Vagina (tissue), 2 donors: ENCODE results near the gene PIK3CB. TPM values are rescaled to one million over a fixed set of nuclear protein-coding genes. Genes with fewer than 3 reads are reported as not detected.

Experiments
- DNase-seq, 2 donors: peaks; one replicate each; pipeline ENCODE4 v3.0.0-alpha.2; 2017; ENCODE audit errors: extremely low spot score in 2 of 2
- H3K27ac ChIP-seq: fragments of 200-600 bp; sonication (generic); one replicate; pipeline ENCODE4 v1.5.1; 2019
- H3K27me3 ChIP-seq: fragments of 200-600 bp; sonication (generic); one replicate; pipeline ENCODE4 v1.5.1; 2019
- H3K36me3 ChIP-seq, 2 donors: fragments of 200-600 bp; sonication (generic); one replicate each; pipeline ENCODE4 v1.5.1; 2017 to 2019
- H3K4me1 ChIP-seq: fragments of 200-600 bp; sonication (generic); one replicate; pipeline ENCODE4 v1.5.1; 2019
- H3K4me3 ChIP-seq, 2 donors: fragments of 200-600 bp; sonication (generic); 1 replicate in 1 of 2; 2 replicates in 1 of 2; pipeline ENCODE4 v1.5.1; 2016 to 2019
- H3K9me3 ChIP-seq: fragments of 200-600 bp; sonication (generic); one replicate; pipeline ENCODE4 v1.5.1; 2019
- POLR2A ChIP-seq, 2 donors: fragments of 450-650 bp; IDR thresholded peaks; one replicate each; pipeline ENCODE4 v1.6.1; 2017; ENCODE audit warnings: antibody characterized with exemption in 2 of 2, mild to moderate bottlenecking in 2 of 2, moderate library complexity in 2 of 2
- POLR2AphosphoS5 ChIP-seq, 2 donors: sonication (generic); formaldehyde crosslinking; IDR thresholded peaks; one replicate each; pipeline ENCODE4 v1.9.0; 2017; ENCODE audit warnings: antibody characterized with exemption in 2 of 2, mild to moderate bottlenecking in 2 of 2, low read depth in 1 of 2; ENCODE audit not compliant: insufficient read depth in 1 of 2
- intact Hi-C: fragments of 100-400 bp; cut with DNase I; formaldehyde crosslinking; loops from one replicate; pipeline ENCODE4 v1.15.1; 2023
- total RNA-seq: library from RNA; depleted of rRNA; stranded (reverse); fragments of >200 nt; gene quantifications from one replicate; pipeline ENCODE4 v1.2.3, GENCODE V29; 2016
- TF ChIP-seq, protein P1 (sequence below), 3 experiments: fragments of 450-650 bp in 2 of 3; fragments of 200-600 bp in 1 of 3; sonication (generic) in 1 of 3; IDR thresholded peaks; one replicate each; pipeline ENCODE4 v1.5.1; 2017 to 2019; ENCODE audit warnings: antibody characterized with exemption in 3 of 3, mild to moderate bottlenecking in 2 of 3, moderate library complexity in 2 of 3

The PIK3CB gene
- total RNA-seq, 1 donor from 2014 or later = 31.9 TPM

DNA sequence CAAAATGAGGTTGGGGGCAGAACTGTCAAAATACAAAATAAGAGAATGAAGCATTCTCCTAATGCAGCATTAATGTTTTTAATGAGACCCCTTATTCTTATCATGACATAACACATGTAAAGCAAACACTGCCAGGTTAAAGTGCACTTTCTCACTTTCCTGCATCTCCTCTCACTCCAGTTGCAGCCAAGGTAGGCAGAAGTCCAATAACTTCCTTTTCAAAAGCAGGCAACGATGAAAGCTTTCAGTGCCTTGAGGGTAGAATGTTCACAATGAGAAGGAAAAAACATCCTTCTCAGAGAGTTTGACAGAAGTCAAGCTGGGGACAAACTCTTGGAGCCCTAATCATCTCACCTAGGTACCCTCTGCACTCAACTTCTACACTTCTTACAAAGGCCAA lies 166.6 kb downstream of the PIK3CB start:
- Histone ChIP-seq H3K27ac (no peak overlapping the region), H3K36me3 (peaks cover 0 to 18% of the 10 kb centered on the region in 2 donors), H3K4me3 (no peak overlapping the region), H3K4me1 (no peaks in the 10 kb centered on the region), H3K9me3 (no peaks in the 10 kb centered on the region), H3K27me3 (no peaks in the 10 kb centered on the region)
- intact Hi-C loops = no loop called here
- no peak for DNase-seq
- TF ChIP-seq POLR2A (IDR thresholded peaks at IDR 0.05) (no peak), POLR2AphosphoS5 (IDR thresholded peaks at IDR 0.05; ENCODE audit: insufficient read depth in 1 of 2, low read depth in 1 of 2) (no peak)
- TF ChIP-seq, protein P1, sequence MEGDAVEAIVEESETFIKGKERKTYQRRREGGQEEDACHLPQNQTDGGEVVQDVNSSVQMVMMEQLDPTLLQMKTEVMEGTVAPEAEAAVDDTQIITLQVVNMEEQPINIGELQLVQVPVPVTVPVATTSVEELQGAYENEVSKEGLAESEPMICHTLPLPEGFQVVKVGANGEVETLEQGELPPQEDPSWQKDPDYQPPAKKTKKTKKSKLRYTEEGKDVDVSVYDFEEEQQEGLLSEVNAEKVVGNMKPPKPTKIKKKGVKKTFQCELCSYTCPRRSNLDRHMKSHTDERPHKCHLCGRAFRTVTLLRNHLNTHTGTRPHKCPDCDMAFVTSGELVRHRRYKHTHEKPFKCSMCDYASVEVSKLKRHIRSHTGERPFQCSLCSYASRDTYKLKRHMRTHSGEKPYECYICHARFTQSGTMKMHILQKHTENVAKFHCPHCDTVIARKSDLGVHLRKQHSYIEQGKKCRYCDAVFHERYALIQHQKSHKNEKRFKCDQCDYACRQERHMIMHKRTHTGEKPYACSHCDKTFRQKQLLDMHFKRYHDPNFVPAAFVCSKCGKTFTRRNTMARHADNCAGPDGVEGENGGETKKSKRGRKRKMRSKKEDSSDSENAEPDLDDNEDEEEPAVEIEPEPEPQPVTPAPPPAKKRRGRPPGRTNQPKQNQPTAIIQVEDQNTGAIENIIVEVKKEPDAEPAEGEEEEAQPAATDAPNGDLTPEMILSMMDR (IDR thresholded peaks at IDR 0.05) = no peak

DNA sequence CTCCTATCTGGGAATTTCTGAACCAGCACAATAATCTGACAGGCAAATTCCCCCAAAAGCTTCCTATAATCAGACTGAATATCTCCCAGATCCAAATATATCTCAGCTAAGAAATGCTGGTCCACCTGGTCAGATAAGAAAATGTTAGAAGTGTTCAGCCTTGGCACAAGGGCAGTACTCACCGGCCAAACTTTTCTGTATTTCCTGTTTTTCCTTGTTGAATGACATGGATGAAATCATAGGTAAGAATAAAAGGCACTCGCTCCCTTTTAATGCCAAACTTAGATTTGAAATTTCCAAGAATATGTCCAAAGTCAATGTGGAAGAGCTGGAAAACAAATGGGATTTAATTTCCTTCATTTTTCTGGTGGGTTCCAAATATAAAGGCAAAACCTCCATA lies 177.2 kb downstream of the PIK3CB start:
- TF ChIP-seq POLR2A (IDR thresholded peaks at IDR 0.05) (no peak), POLR2AphosphoS5 (IDR thresholded peaks at IDR 0.05; ENCODE audit: insufficient read depth in 1 of 2, low read depth in 1 of 2) (no peak)
- no peak overlapping the region for H3K4me3 ChIP-seq
- no peak overlapping the region for H3K27ac ChIP-seq
- no peaks in the 10 kb centered on the region for H3K9me3 ChIP-seq
- H3K36me3 ChIP-seq = peaks cover 0 to 26% of the 10 kb centered on the region in 2 donors
- intact Hi-C loops = no loop called here
- H3K27me3 ChIP-seq = no peaks in the 10 kb centered on the region
- no peaks in the 10 kb centered on the region for H3K4me1 ChIP-seq
- DNase-seq = no peak

DNA sequence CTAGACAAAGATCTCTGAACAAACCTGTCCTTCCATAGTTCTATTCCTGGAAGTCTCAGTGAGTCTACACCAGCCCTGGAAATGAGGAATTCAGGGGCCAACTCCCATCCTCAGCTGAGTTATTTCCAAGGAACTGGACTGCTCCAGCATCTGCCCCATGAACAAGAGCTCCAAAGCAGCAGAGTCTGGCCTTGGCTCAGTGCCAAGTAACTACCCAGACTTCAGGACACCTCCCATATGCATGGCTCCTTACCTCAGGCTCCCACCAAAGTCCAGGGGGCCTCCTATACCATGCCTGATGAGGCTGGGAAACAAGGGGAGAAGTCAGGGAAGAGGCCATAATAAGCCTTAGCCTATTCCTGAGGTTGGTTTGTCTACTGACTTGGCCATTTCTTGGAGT lies 181.2 kb downstream of the PIK3CB start:
- H3K4me1 ChIP-seq = no peaks in the 10 kb centered on the region
- intact Hi-C loops = no loop called here
- no peak overlapping the region for H3K4me3 ChIP-seq
- DNase-seq = no peak
- H3K9me3 ChIP-seq = no peaks in the 10 kb centered on the region
- peaks cover 0 to 50% of the 10 kb centered on the region in 2 donors for H3K36me3 ChIP-seq
- no peak for TF ChIP-seq POLR2A (IDR thresholded peaks at IDR 0.05)
- no peak overlapping the region for H3K27ac ChIP-seq
- no peaks in the 10 kb centered on the region for H3K27me3 ChIP-seq

DNA sequence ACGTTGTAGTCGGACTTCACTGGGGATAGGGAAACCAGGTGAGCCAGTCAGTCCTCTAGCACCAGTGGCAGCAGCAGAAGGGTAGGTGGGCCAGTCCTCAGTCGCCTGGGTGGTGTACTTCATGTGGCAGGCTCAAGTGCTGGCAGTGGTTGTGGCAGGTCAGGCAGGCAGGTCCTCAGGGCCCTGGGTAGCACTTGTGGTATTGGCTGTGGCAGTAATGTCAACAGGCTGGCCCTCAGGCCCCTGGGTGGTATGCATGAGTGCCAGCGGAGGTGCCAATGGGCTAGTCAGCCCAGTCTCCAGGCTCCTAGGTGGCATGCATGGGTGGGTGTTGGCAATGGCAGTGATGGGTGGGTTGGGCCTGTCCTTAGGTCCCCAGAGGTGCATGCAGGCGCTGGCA lies 185.6 kb downstream of the PIK3CB start:
- no peaks in the 10 kb centered on the region for H3K4me1 ChIP-seq
- peaks cover 0 to 24% of the 10 kb centered on the region in 2 donors for H3K36me3 ChIP-seq
- no peak overlapping the region for H3K27ac ChIP-seq
- intact Hi-C loops = loop anchor here (5.0 kb wide), 1 partner anchor 457 kb away; no protein-coding TSS in a partner anchor
- no peak overlapping the region for H3K4me3 ChIP-seq
- peaks cover 9% of the 10 kb centered on the region for H3K9me3 ChIP-seq
- no peak for DNase-seq
- no peak for TF ChIP-seq POLR2AphosphoS5 (IDR thresholded peaks at IDR 0.05; ENCODE audit: insufficient read depth in 1 of 2, low read depth in 1 of 2)
- TF ChIP-seq POLR2A (IDR thresholded peaks at IDR 0.05) = no peak
- TF ChIP-seq, protein P1 (IDR thresholded peaks at IDR 0.05) = no peak
- no peaks in the 10 kb centered on the region for H3K27me3 ChIP-seq

DNA sequence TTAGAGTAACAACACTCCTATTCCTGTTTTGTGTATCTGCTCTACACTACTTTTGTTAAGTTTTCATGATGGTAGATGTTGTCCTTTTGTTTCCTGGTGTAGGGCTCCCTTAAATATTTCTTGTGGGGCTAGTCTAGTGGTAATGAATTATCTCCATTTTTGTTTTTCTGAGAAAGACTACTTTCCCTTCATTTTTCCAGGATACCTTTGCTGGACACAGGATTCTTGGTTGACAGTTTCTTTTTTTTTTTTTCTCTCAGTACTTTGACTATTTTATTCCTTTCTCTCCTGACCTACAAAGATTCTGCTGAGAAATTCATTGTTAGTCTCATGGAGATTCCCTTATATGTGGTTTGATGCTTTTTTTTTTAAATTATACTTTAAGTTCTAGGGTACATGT lies 188.2 kb downstream of the PIK3CB start:
- Histone ChIP-seq H3K27ac (no peak overlapping the region), H3K27me3 (no peaks in the 10 kb centered on the region), H3K36me3 (peaks cover 0 to 22% of the 10 kb centered on the region in 2 donors), H3K9me3 (peaks cover 9% of the 10 kb centered on the region), H3K4me3 (no peak overlapping the region), H3K4me1 (no peaks in the 10 kb centered on the region)
- intact Hi-C loops = loop anchor here (5.0 kb wide), 1 partner anchor 454 kb away; no protein-coding TSS in a partner anchor
- no peak for DNase-seq
- no peak for TF ChIP-seq POLR2AphosphoS5 (IDR thresholded peaks at IDR 0.05; ENCODE audit: insufficient read depth in 1 of 2, low read depth in 1 of 2)
- TF ChIP-seq, protein P1 (IDR thresholded peaks at IDR 0.05) = no peak
- no peak for TF ChIP-seq POLR2A (IDR thresholded peaks at IDR 0.05)

DNA sequence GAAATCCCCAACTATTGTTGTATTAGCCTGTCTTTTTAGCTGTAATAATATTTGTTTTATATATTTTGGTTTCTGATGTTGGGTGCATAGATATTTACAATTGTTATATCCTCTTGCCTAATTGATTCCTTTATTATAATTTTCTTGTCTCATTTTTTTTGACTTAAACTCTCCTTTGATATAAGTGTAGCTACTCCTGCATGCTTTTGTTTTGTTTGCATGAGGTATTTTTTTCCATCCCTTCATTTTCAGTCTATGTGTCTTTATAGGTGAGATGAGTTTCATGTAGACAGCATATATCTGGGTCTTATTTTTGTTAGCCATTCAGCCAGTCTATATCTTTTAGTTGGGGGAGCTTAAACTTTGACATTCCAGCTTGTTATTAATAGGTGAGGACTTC lies 188.7 kb downstream of the PIK3CB start:
- H3K4me3 ChIP-seq = no peak overlapping the region
- peaks cover 9% of the 10 kb centered on the region for H3K9me3 ChIP-seq
- no peak overlapping the region for H3K27ac ChIP-seq
- intact Hi-C loops = loop anchor here (5.0 kb wide), 1 partner anchor 454 kb away; no protein-coding TSS in a partner anchor
- no peaks in the 10 kb centered on the region for H3K4me1 ChIP-seq
- TF ChIP-seq POLR2AphosphoS5 (IDR thresholded peaks at IDR 0.05; ENCODE audit: insufficient read depth in 1 of 2, low read depth in 1 of 2) = no peak
- TF ChIP-seq POLR2A (IDR thresholded peaks at IDR 0.05) = no peak
- no peak for DNase-seq
- H3K27me3 ChIP-seq = no peaks in the 10 kb centered on the region
- peaks cover 0 to 20% of the 10 kb centered on the region in 2 donors for H3K36me3 ChIP-seq
